ENCODE measurements around the gene PKN2. TPM values are rescaled to one million over a fixed set of nuclear protein-coding genes. Genes with fewer than 3 reads are reported as not detected.

The PKN2 gene
- total RNA-seq, 2 experiments from 2014 or later: 25.5 to 25.9 TPM

- peaks cover 2% of the 10 kb centered on the region for H3K27me3 Mint-ChIP-seq
- H3K4me3 Mint-ChIP-seq: no peak overlapping the region
- no peak for DNase-seq
- CTCF ChIA-PET: interaction anchor here (0.9 to 6.2 kb wide), 5 partner anchors 8 to 222 kb away, joined by 3 to 47 read pairs (median 21); partner anchors contain the start of gene PKN2
- peaks cover 7% of the 10 kb centered on the region for H3K4me1 Mint-ChIP-seq
- H3K36me3 Mint-ChIP-seq (ENCODE audit: low read depth): no peaks in the 10 kb centered on the region
- no peak overlapping the region for H3K27ac Mint-ChIP-seq
- POLR2A ChIA-PET: interaction anchor here (4.8 kb wide), 1 partner anchor 29 kb away, joined by 18 read pairs; the partner anchor contains the start of gene PKN2
- H3K9me3 Mint-ChIP-seq: no peaks in the 10 kb centered on the region
Measured at GRCh38 chr1:88655685-88656299, 28.3 kb upstream of the PKN2 start.

GRCh38 chr1:88658419-88658818 is 25.7 kb upstream of the PKN2 start:
- peaks cover 17% of the 10 kb centered on the region for H3K4me1 Mint-ChIP-seq
- ChIA-PET POLR2A (interaction anchor here (1.3 to 4.8 kb wide), 2 partner anchors 26 to 217 kb away, joined by 3 to 18 read pairs; partner anchors contain the start of gene PKN2), CTCF (interaction anchor here (0.8 to 6.2 kb wide), 5 partner anchors 17 to 219 kb away, joined by 3 to 47 read pairs (median 5); partner anchors contain the start of gene PKN2)
- H3K36me3 Mint-ChIP-seq (ENCODE audit: low read depth): no peaks in the 10 kb centered on the region
- DNase-seq: no peak
- H3K27me3 Mint-ChIP-seq: peaks cover 2% of the 10 kb centered on the region
- no peaks in the 10 kb centered on the region for H3K9me3 Mint-ChIP-seq
- H3K4me3 Mint-ChIP-seq: no peak overlapping the region
- no peak overlapping the region for H3K27ac Mint-ChIP-seq

GRCh38 chr1:88659552-88659951 is 24.5 kb upstream of the PKN2 start:
- no peak overlapping the region for H3K27ac Mint-ChIP-seq
- H3K4me1 Mint-ChIP-seq: peaks cover 17% of the 10 kb centered on the region
- ChIA-PET POLR2A (interaction anchor here (1.3 to 4.8 kb wide), 2 partner anchors 25 to 231 kb away, joined by 6 to 18 read pairs; partner anchors contain the start of gene PKN2), CTCF (interaction anchor here (6.2 kb wide), 1 partner anchor 218 kb away, joined by 47 read pairs; no protein-coding TSS in a partner anchor)
- no peak for DNase-seq
- no peaks in the 10 kb centered on the region for H3K27me3 Mint-ChIP-seq
- no peak overlapping the region for H3K4me3 Mint-ChIP-seq
- H3K36me3 Mint-ChIP-seq (ENCODE audit: low read depth): no peaks in the 10 kb centered on the region
- no peaks in the 10 kb centered on the region for H3K9me3 Mint-ChIP-seq

GRCh38 chr1:88661188-88661587 is 22.9 kb upstream of the PKN2 start:
- Mint-ChIP-seq H3K36me3 (ENCODE audit: low read depth) (no peaks in the 10 kb centered on the region), H3K27me3 (peaks cover 3% of the 10 kb centered on the region), H3K4me3 (peak overlapping the region; percentile 38), H3K4me1 (peaks cover 17% of the 10 kb centered on the region), H3K27ac (no peak overlapping the region), H3K9me3 (no peaks in the 10 kb centered on the region)
- ChIA-PET POLR2A (interaction anchor here (2.6 kb wide), 1 partner anchor 23 kb away, joined by 28 read pairs; the partner anchor contains the start of gene PKN2), CTCF (interaction anchor here (0.7 to 1.9 kb wide), 4 partner anchors 23 to 216 kb away, joined by 3 to 12 read pairs (median 4); partner anchors contain the start of gene PKN2)
- no peak for DNase-seq

GRCh38 chr1:88661951-88662699 is 21.9 kb upstream of the PKN2 start:
- Mint-ChIP-seq H3K9me3 (no peaks in the 10 kb centered on the region), H3K4me1 (peaks cover 17% of the 10 kb centered on the region), H3K4me3 (no peak overlapping the region), H3K27me3 (peaks cover 3% of the 10 kb centered on the region), H3K27ac (no peak overlapping the region), H3K36me3 (ENCODE audit: low read depth) (no peaks in the 10 kb centered on the region)
- CTCF ChIA-PET: interaction anchor here (1.9 kb wide), 1 partner anchor 22 kb away, joined by 12 read pairs; the partner anchor contains the start of gene PKN2
- POLR2A ChIA-PET: interaction anchor here (2.6 kb wide), 1 partner anchor 22 kb away, joined by 28 read pairs; the partner anchor contains the start of gene PKN2
- DNase-seq: no peak

GRCh38 chr1:88662723-88663122 is 21.4 kb upstream of the PKN2 start:
- POLR2A ChIA-PET: interaction anchor here (2.6 kb wide), 1 partner anchor 22 kb away, joined by 28 read pairs; the partner anchor contains the start of gene PKN2
- peaks cover 3% of the 10 kb centered on the region for H3K27me3 Mint-ChIP-seq
- H3K4me1 Mint-ChIP-seq: peaks cover 17% of the 10 kb centered on the region
- H3K36me3 Mint-ChIP-seq (ENCODE audit: low read depth): no peaks in the 10 kb centered on the region
- H3K4me3 Mint-ChIP-seq: no peak overlapping the region
- CTCF ChIA-PET: no interaction called here
- no peak overlapping the region for H3K27ac Mint-ChIP-seq
- DNase-seq: no peak
- H3K9me3 Mint-ChIP-seq: no peaks in the 10 kb centered on the region

- CTCF ChIA-PET: interaction anchor here (0.8 kb wide), 1 partner anchor 11 kb away, joined by 3 read pairs; no protein-coding TSS in a partner anchor
- Mint-ChIP-seq H3K9me3 (no peaks in the 10 kb centered on the region), H3K4me3 (no peak overlapping the region), H3K36me3 (ENCODE audit: low read depth) (no peaks in the 10 kb centered on the region), H3K27ac (no peak overlapping the region), H3K4me1 (no peaks in the 10 kb centered on the region), H3K27me3 (peaks cover 26% of the 10 kb centered on the region)
- POLR2A ChIA-PET: interaction anchor here (0.6 kb wide), 1 partner anchor 1611 kb away, joined by 3 read pairs; no protein-coding TSS in a partner anchor
- no peak for DNase-seq
Measured at GRCh38 chr1:88668405-88668804, 15.7 kb upstream of the PKN2 start.

GRCh38 chr1:88670462-88670861 is 13.6 kb upstream of the PKN2 start:
- Mint-ChIP-seq H3K9me3 (no peaks in the 10 kb centered on the region), H3K27ac (no peak overlapping the region), H3K4me3 (no peak overlapping the region), H3K4me1 (no peaks in the 10 kb centered on the region), H3K27me3 (peaks cover 31% of the 10 kb centered on the region), H3K36me3 (ENCODE audit: low read depth) (no peaks in the 10 kb centered on the region)
- ChIA-PET CTCF (no interaction called here), POLR2A (interaction anchor here (0.8 kb wide), 1 partner anchor 14 kb away, joined by 3 read pairs; the partner anchor contains the start of gene PKN2)
- no peak for DNase-seq

- no peaks in the 10 kb centered on the region for H3K4me1 Mint-ChIP-seq
- ChIA-PET POLR2A (interaction anchor here (1.0 kb wide), 1 partner anchor 12 kb away, joined by 6 read pairs; no protein-coding TSS in a partner anchor), CTCF (interaction anchor here (0.9 to 1.6 kb wide), 3 partner anchors 10 to 20 kb away, joined by 3 to 5 read pairs (median 4); partner anchors contain the start of gene PKN2)
- H3K36me3 Mint-ChIP-seq (ENCODE audit: low read depth): no peaks in the 10 kb centered on the region
- no peak overlapping the region for H3K4me3 Mint-ChIP-seq
- no peaks in the 10 kb centered on the region for H3K9me3 Mint-ChIP-seq
- H3K27ac Mint-ChIP-seq: no peak overlapping the region
- H3K27me3 Mint-ChIP-seq: peaks cover 26% of the 10 kb centered on the region
- no peak for DNase-seq
Measured at GRCh38 chr1:88673446-88673845, 10.6 kb upstream of the PKN2 start.

GRCh38 chr1:88678405-88678804 is 5.7 kb upstream of the PKN2 start:
- ChIA-PET POLR2A (no interaction called here), CTCF (no interaction called here)
- H3K36me3 Mint-ChIP-seq (ENCODE audit: low read depth): no peaks in the 10 kb centered on the region
- no peak overlapping the region for H3K4me3 Mint-ChIP-seq
- peaks cover 8% of the 10 kb centered on the region for H3K4me1 Mint-ChIP-seq
- DNase-seq: no peak
- H3K27me3 Mint-ChIP-seq: peaks cover 6% of the 10 kb centered on the region
- no peak overlapping the region for H3K27ac Mint-ChIP-seq
- no peaks in the 10 kb centered on the region for H3K9me3 Mint-ChIP-seq

GRCh38 chr1:88680471-88680870 is 3.6 kb upstream of the PKN2 start:
- Mint-ChIP-seq H3K36me3 (ENCODE audit: low read depth) (peaks cover 4% of the 10 kb centered on the region), H3K27me3 (no peaks in the 10 kb centered on the region), H3K27ac (no peak overlapping the region), H3K4me1 (peaks cover 15% of the 10 kb centered on the region), H3K9me3 (no peaks in the 10 kb centered on the region), H3K4me3 (no peak overlapping the region)
- ChIA-PET CTCF (no interaction called here), POLR2A (no interaction called here)
- DNase-seq: no peak

- Mint-ChIP-seq H3K27me3 (no peaks in the 10 kb centered on the region), H3K4me3 (no peak overlapping the region), H3K9me3 (no peaks in the 10 kb centered on the region), H3K36me3 (ENCODE audit: low read depth) (peaks cover 4% of the 10 kb centered on the region), H3K27ac (no peak overlapping the region), H3K4me1 (peaks cover 16% of the 10 kb centered on the region)
- CTCF ChIA-PET: no interaction called here
- DNase-seq: no peak
- POLR2A ChIA-PET: interaction anchor here (1.4 kb wide), 1 partner anchor 210 kb away, joined by 3 read pairs; no protein-coding TSS in a partner anchor
Measured at GRCh38 chr1:88680911-88681622, 3.0 kb upstream of the PKN2 start.
